HepG2 (cell line): ENCODE results near the gene TSC22D1. TPM values are rescaled to one million over a fixed set of nuclear protein-coding genes. Genes with fewer than 3 reads are reported as not detected.
A peak's percentile ranks its signal among the peaks of the same experiment; 100 is the strongest.

Experiments used
- CBX2 ChIP-seq, 2 experiments: fragments of 200-600 bp in 1 of 2; sonication (generic); formaldehyde crosslinking in 1 of 2; IDR thresholded peaks; 2 replicates each; pipeline versions ENCODE4 v1.7.0 to v1.8.1; 2018 to 2022; ENCODE audit warnings: low read depth in 2 of 2, low read length in 1 of 2, mild to moderate bottlenecking in 1 of 2, missing genetic modification reagents in 1 of 2
- ETV5 ChIP-seq: IDR thresholded peaks from 2 replicates; pipeline ENCODE4 v1.6.1; 2018; ENCODE audit warnings: missing biosample characterization, missing genetic modification reagents, inconsistent platforms, borderline replicate concordance
- MEF2D ChIP-seq: sonication (generic); formaldehyde crosslinking; IDR thresholded peaks from 2 replicates; pipeline ENCODE4 v1.5.1; 2020; ENCODE audit warnings: mild to moderate bottlenecking, missing genetic modification reagents
- MTF2 ChIP-seq: sonication (generic); formaldehyde crosslinking; IDR thresholded peaks from 2 replicates; pipeline ENCODE4 v1.5.0; 2020; ENCODE audit warnings: missing genetic modification reagents, borderline replicate concordance
- NAIF1 ChIP-seq: sonication (generic); formaldehyde crosslinking; IDR thresholded peaks from 2 replicates; pipeline ENCODE4 v1.5.0; 2020; ENCODE audit warnings: mild to moderate bottlenecking, missing genetic modification reagents, borderline replicate concordance
- NCOA2 ChIP-seq: sonication (generic); formaldehyde crosslinking; IDR thresholded peaks from 2 replicates; pipeline ENCODE4 v1.8.0; 2022; ENCODE audit warnings: inconsistent platforms
- NR2F6 ChIP-seq, 2 experiments: IDR thresholded peaks; 2 replicates each; pipeline ENCODE4 v1.6.1; 2016; ENCODE audit warnings: antibody characterized with exemption in 1 of 2, mild to moderate bottlenecking in 1 of 2
- RELA ChIP-seq: sonication (generic); formaldehyde crosslinking; IDR thresholded peaks from 2 replicates; pipeline ENCODE4 v1.4.0; 2020; ENCODE audit warnings: missing genetic modification reagents
- TCF12 ChIP-seq, 2 experiments: fragments of 450-650 bp in 1 of 2; sonication (generic) in 1 of 2; formaldehyde crosslinking in 1 of 2; IDR thresholded peaks; 2 replicates each; pipeline versions ENCODE4 v1.6.1 to v1.8.0; 2017 to 2022; ENCODE audit warnings: antibody characterized with exemption in 1 of 2, mild to moderate bottlenecking in 1 of 2, missing genetic modification reagents in 1 of 2, moderate library complexity in 1 of 2
- TOE1 ChIP-seq: sonication (generic); formaldehyde crosslinking; IDR thresholded peaks from 2 replicates; pipeline ENCODE4 v1.4.0; 2020; ENCODE audit warnings: mild to moderate bottlenecking, missing genetic modification reagents
- TOPORS ChIP-seq: sonication (generic); formaldehyde crosslinking; IDR thresholded peaks from 2 replicates; pipeline ENCODE4 v1.8.0; 2023; ENCODE audit warnings: mild to moderate bottlenecking, missing genetic modification reagents
- XRCC5 ChIP-seq: fragments of 200-400 bp; formaldehyde crosslinking; optimal IDR thresholded peaks from 2 replicates; pipeline ENCODE3; 2017; ENCODE audit warnings: mild to moderate bottlenecking, low read length
- ZNF317 ChIP-seq: sonication (generic); formaldehyde crosslinking; IDR thresholded peaks from 2 replicates; pipeline ENCODE4 v1.5.0; 2020; ENCODE audit warnings: mild to moderate bottlenecking, missing genetic modification reagents
- ZNF557 ChIP-seq: sonication (generic); formaldehyde crosslinking; IDR thresholded peaks from 2 replicates; pipeline ENCODE4 v1.4.0; 2020; ENCODE audit warnings: missing genetic modification reagents
- ZNF563 ChIP-seq: sonication (generic); formaldehyde crosslinking; IDR thresholded peaks from 2 replicates; pipeline ENCODE4 v1.8.0; 2022; ENCODE audit warnings: mild to moderate bottlenecking, moderate library complexity, missing genetic modification reagents
- ZNF619 ChIP-seq: sonication (generic); formaldehyde crosslinking; IDR thresholded peaks from 2 replicates; pipeline ENCODE4 v1.4.0; 2020; ENCODE audit warnings: mild to moderate bottlenecking, missing genetic modification reagents
- ZNF749 ChIP-seq: sonication (generic); formaldehyde crosslinking; IDR thresholded peaks from 2 replicates; pipeline ENCODE4 v1.8.0; 2022; ENCODE audit warnings: mild to moderate bottlenecking, missing genetic modification reagents, moderate library complexity, borderline replicate concordance
- polyA plus RNA-seq, 8 experiments: library from polyadenylated mRNA; depleted of rRNA in 3 of 8; stranded (reverse) in 7 of 8; unstranded in 1 of 8; fragments of >200 nt; fragmentation: Illumina TruSeq in 4 of 8; extraction: Trizol in 4 of 8; gene quantifications; 2 replicates each; pipeline versions ENCODE4 v1.2.1 to v1.2.3, GENCODE V29; 2011 to 2016; ENCODE audit warnings: low read depth in 4 of 8, missing spikeins in 1 of 8, mixed read lengths in 1 of 8; ENCODE audit not compliant: insufficient read depth in 1 of 8
- total RNA-seq, 5 experiments: library from RNA; depleted of rRNA; stranded (reverse); fragments of >200 nt; fragmentation: Illumina TruSeq; extraction: Trizol; gene quantifications; 2 replicates each; pipeline ENCODE4 v1.2.3, GENCODE V29; 2016; ENCODE audit warnings: low read depth in 1 of 5
- TF ChIP-seq, protein P1 (sequence below): sonication (generic); formaldehyde crosslinking; IDR thresholded peaks from 2 replicates; pipeline ENCODE4 v1.4.0; 2020; ENCODE audit warnings: missing genetic modification reagents
- TF ChIP-seq, protein P2 (sequence below): sonication (generic); formaldehyde crosslinking; IDR thresholded peaks from 2 replicates; pipeline ENCODE4 v1.5.0; 2020; ENCODE audit warnings: missing genetic modification reagents
- TF ChIP-seq, protein P3 (sequence below): sonication (generic); formaldehyde crosslinking; IDR thresholded peaks from 2 replicates; pipeline ENCODE4 v1.4.0; 2020; ENCODE audit warnings: missing genetic modification reagents
- TF ChIP-seq, protein P4 (sequence below), 2 experiments: IDR thresholded peaks; 2 replicates each; pipeline ENCODE4 v1.6.1; 2011 to 2012; ENCODE audit warnings: low read length in 2 of 2, borderline replicate concordance in 1 of 2, low read depth in 1 of 2, mild to moderate bottlenecking in 1 of 2, moderate library complexity in 1 of 2

TSC22D1 gene
- total and polyA plus RNA-seq, 2 of the 13 experiments (the other 11 are each of a cell fraction or from before 2014, with no cell fraction given) = 18.4 to 35.7 TPM

GRCh38 chr13:44577236-44578066, 1.3 kb upstream of the TSC22D1 start (continued):
- TF ChIP-seq, protein P1, sequence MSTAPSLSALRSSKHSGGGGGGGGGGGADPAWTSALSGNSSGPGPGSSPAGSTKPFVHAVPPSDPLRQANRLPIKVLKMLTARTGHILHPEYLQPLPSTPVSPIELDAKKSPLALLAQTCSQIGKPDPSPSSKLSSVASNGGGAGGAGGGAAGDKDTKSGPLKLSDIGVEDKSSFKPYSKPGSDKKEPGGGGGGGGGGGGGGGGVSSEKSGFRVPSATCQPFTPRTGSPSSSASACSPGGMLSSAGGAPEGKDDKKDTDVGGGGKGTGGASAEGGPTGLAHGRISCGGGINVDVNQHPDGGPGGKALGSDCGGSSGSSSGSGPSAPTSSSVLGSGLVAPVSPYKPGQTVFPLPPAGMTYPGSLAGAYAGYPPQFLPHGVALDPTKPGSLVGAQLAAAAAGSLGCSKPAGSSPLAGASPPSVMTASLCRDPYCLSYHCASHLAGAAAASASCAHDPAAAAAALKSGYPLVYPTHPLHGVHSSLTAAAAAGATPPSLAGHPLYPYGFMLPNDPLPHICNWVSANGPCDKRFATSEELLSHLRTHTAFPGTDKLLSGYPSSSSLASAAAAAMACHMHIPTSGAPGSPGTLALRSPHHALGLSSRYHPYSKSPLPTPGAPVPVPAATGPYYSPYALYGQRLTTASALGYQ (CRISPR knock-in tag) = no peak
- no peak for TF ChIP-seq TOE1 (CRISPR knock-in tag)
- TF ChIP-seq, protein P2, sequence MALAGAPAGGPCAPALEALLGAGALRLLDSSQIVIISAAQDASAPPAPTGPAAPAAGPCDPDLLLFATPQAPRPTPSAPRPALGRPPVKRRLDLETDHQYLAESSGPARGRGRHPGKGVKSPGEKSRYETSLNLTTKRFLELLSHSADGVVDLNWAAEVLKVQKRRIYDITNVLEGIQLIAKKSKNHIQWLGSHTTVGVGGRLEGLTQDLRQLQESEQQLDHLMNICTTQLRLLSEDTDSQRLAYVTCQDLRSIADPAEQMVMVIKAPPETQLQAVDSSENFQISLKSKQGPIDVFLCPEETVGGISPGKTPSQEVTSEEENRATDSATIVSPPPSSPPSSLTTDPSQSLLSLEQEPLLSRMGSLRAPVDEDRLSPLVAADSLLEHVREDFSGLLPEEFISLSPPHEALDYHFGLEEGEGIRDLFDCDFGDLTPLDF (CRISPR knock-in tag) = no peak
- no peak; the same call in 1 of the 2 replicates for TF ChIP-seq MEF2D (CRISPR knock-in tag)
- TF ChIP-seq, protein P3, sequence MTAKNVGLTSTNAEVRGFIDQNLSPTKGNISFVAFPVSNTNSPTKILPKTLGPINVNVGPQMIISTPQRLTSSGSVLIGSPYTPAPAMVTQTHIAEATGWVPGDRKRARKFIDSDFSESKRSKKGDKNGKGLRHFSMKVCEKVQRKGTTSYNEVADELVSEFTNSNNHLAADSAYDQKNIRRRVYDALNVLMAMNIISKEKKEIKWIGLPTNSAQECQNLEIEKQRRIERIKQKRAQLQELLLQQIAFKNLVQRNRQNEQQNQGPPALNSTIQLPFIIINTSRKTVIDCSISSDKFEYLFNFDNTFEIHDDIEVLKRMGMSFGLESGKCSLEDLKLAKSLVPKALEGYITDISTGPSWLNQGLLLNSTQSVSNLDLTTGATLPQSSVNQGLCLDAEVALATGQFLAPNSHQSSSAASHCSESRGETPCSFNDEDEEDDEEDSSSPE (CRISPR knock-in tag) = peak; percentile 13; the same call in 1 of the 2 replicates
- no peak for TF ChIP-seq XRCC5
- TF ChIP-seq NAIF1 (CRISPR knock-in tag) = no peak
- TF ChIP-seq ZNF619 (CRISPR knock-in tag) = no peak
- TF ChIP-seq ETV5 = no peak
- TF ChIP-seq NCOA2 (CRISPR knock-in tag) = no peak
- TF ChIP-seq ZNF749 (CRISPR knock-in tag) = peak; percentile 75; the same call in 1 of the 2 replicates
- no peak for TF ChIP-seq CBX2 (IDR thresholded peaks at IDR 0.05; ENCODE audit: low read depth, low read length)
- TF ChIP-seq CBX2 (CRISPR knock-in tag; IDR thresholded peaks at IDR 0.05; ENCODE audit: low read depth) = no peak
- TF ChIP-seq ZNF317 (CRISPR knock-in tag) = no peak
- no peak for TF ChIP-seq MTF2
- no peak for TF ChIP-seq RELA (CRISPR knock-in tag)
- TF ChIP-seq, protein P4, sequence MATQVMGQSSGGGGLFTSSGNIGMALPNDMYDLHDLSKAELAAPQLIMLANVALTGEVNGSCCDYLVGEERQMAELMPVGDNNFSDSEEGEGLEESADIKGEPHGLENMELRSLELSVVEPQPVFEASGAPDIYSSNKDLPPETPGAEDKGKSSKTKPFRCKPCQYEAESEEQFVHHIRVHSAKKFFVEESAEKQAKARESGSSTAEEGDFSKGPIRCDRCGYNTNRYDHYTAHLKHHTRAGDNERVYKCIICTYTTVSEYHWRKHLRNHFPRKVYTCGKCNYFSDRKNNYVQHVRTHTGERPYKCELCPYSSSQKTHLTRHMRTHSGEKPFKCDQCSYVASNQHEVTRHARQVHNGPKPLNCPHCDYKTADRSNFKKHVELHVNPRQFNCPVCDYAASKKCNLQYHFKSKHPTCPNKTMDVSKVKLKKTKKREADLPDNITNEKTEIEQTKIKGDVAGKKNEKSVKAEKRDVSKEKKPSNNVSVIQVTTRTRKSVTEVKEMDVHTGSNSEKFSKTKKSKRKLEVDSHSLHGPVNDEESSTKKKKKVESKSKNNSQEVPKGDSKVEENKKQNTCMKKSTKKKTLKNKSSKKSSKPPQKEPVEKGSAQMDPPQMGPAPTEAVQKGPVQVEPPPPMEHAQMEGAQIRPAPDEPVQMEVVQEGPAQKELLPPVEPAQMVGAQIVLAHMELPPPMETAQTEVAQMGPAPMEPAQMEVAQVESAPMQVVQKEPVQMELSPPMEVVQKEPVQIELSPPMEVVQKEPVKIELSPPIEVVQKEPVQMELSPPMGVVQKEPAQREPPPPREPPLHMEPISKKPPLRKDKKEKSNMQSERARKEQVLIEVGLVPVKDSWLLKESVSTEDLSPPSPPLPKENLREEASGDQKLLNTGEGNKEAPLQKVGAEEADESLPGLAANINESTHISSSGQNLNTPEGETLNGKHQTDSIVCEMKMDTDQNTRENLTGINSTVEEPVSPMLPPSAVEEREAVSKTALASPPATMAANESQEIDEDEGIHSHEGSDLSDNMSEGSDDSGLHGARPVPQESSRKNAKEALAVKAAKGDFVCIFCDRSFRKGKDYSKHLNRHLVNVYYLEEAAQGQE (IDR thresholded peaks at IDR 0.05; ENCODE audit: borderline replicate concordance in 1 of 2, low read depth in 1 of 2, low read length in 2 of 2) = no peak
- TF ChIP-seq TCF12 (IDR thresholded peaks at IDR 0.05) = no peak
- TF ChIP-seq TCF12 (CRISPR knock-in tag; IDR thresholded peaks at IDR 0.05) = no peak; the same call in 1 of the 2 replicates
- no peak for TF ChIP-seq ZNF557 (CRISPR knock-in tag)
- no peak for TF ChIP-seq NR2F6 (IDR thresholded peaks at IDR 0.05)
- no peak for TF ChIP-seq NR2F6 (CRISPR knock-in tag; IDR thresholded peaks at IDR 0.05)
- peak; percentile 82 for TF ChIP-seq ZNF563 (CRISPR knock-in tag)
- TF ChIP-seq TOPORS = no peak
